ENCODE measurements around the gene UCHL1. TPM values are rescaled to one million over a fixed set of nuclear protein-coding genes. Genes with fewer than 3 reads are reported as not detected.

The UCHL1 gene
- total RNA-seq, 1 donor from 2014 or later = 168 TPM

DNA sequence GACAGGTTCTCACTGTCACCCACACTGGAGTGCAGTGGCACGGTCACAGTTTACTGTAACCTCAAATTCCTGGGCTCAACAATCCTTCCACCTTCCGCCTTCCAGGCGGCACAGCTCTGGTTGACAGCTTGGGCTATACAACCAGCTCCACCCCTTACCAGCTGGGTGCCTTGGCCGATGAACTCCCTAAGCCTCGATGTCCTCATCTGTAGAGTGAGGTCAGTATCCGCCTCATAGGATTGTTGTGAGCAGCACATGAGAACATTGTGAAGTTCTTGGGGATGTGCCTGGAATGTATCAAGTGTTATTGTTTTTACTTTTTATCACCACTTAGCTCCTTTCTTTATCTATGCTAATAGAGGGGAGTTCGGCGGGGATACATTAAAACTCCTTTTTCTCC, 23.3 kb downstream of the UCHL1 start:
- H3K4me3 Mint-ChIP-seq (ENCODE audit: unreplicated experiment) = no peak overlapping the region
- H3K36me3 Mint-ChIP-seq (ENCODE audit: unreplicated experiment) = no peaks in the 10 kb centered on the region
- H3K4me1 Mint-ChIP-seq (ENCODE audit: unreplicated experiment) = no peaks in the 10 kb centered on the region
- H3K9me3 Mint-ChIP-seq (ENCODE audit: unreplicated experiment) = no peaks in the 10 kb centered on the region
- TF ChIP-seq CTCF (IDR thresholded peaks at IDR 0.05) = no peak
- H3K27me3 Mint-ChIP-seq (ENCODE audit: unreplicated experiment) = peaks cover 2% of the 10 kb centered on the region
- DNase-seq (ENCODE audit: extremely low spot score, unreplicated experiment) = no peak
- H3K27ac Mint-ChIP-seq (ENCODE audit: unreplicated experiment) = no peak overlapping the region

GRCh38 chr4:41281038-41281634, 24.4 kb downstream of the UCHL1 start:
- no peak overlapping the region for H3K27ac Mint-ChIP-seq (ENCODE audit: unreplicated experiment)
- peak; percentile 88 for TF ChIP-seq CTCF (IDR thresholded peaks at IDR 0.05)
- DNase-seq (ENCODE audit: extremely low spot score, unreplicated experiment) = no peak

DNA sequence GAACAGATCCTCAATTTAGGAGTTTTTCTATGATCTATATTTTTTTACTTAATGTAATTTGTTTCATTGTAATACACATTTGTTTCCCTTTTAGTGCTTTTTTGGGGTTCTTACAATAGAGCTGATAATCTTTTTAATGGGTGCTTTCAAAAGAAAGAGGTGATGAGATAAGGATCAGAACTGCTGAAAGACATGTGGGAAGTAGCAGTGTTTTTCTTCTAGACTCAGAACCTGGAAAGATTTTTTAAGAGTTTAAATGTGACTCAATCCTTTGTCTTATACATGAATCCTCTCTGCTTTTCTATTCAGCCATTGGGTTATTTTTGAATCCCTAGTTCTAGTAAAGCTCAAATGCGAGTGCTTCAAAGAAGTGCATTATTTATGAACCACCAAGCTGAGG, 25.6 kb downstream of the UCHL1 start:
- DNase-seq (ENCODE audit: extremely low spot score, unreplicated experiment) = no peak
- peaks cover 8% of the 10 kb centered on the region for H3K27me3 Mint-ChIP-seq (ENCODE audit: unreplicated experiment)
- no peak overlapping the region for H3K27ac Mint-ChIP-seq (ENCODE audit: unreplicated experiment)
- no peaks in the 10 kb centered on the region for H3K9me3 Mint-ChIP-seq (ENCODE audit: unreplicated experiment)
- H3K4me1 Mint-ChIP-seq (ENCODE audit: unreplicated experiment) = peaks cover 5% of the 10 kb centered on the region
- no peak overlapping the region for H3K4me3 Mint-ChIP-seq (ENCODE audit: unreplicated experiment)
- H3K36me3 Mint-ChIP-seq (ENCODE audit: unreplicated experiment) = no peaks in the 10 kb centered on the region
- no peak for TF ChIP-seq CTCF (IDR thresholded peaks at IDR 0.05)

More at GRCh38 chr4:41281038-41281634, 24.4 kb downstream of the UCHL1 start:
- H3K27me3 Mint-ChIP-seq (ENCODE audit: unreplicated experiment) = peaks cover 5% of the 10 kb centered on the region
- H3K36me3 Mint-ChIP-seq (ENCODE audit: unreplicated experiment) = no peaks in the 10 kb centered on the region
- no peak overlapping the region for H3K4me3 Mint-ChIP-seq (ENCODE audit: unreplicated experiment)
- no peaks in the 10 kb centered on the region for H3K9me3 Mint-ChIP-seq (ENCODE audit: unreplicated experiment)
- no peaks in the 10 kb centered on the region for H3K4me1 Mint-ChIP-seq (ENCODE audit: unreplicated experiment)

DNA sequence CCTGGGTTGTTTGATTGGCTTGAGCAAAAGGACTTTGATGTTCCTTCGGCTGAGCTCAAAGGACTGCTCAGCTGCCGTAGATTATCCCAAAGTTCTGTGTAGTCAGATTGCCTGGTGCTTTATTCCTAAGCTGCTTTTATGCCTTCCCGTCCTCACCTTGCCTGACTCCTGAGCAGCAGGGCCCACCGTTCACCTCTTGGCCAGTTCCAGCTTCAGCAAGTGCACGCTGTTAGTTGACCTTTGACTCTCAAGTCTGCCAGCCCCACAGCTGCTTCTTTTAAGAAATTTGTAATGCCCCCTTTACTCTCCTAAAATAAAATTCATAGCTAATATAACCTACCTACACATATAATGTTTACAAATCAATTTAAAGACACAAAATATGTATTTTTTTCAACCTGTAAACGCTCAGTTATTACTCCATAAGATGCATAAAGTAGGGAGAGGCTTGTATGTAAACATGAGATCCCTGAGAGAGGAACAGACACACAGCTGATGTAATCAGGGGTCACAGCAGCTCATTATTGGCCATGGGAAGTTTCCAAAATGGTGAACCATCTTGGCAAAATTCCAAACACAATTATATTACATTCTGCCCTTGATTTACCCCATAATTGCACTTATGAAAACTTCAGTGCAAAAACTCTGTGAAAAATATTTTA, 28.6 kb downstream of the UCHL1 start:
- no peaks in the 10 kb centered on the region for H3K9me3 Mint-ChIP-seq (ENCODE audit: unreplicated experiment)
- peaks cover 5% of the 10 kb centered on the region for H3K4me1 Mint-ChIP-seq (ENCODE audit: unreplicated experiment)
- H3K4me3 Mint-ChIP-seq (ENCODE audit: unreplicated experiment) = no peak overlapping the region
- no peaks in the 10 kb centered on the region for H3K36me3 Mint-ChIP-seq (ENCODE audit: unreplicated experiment)
- no peak for TF ChIP-seq CTCF (IDR thresholded peaks at IDR 0.05)
- H3K27me3 Mint-ChIP-seq (ENCODE audit: unreplicated experiment) = peaks cover 6% of the 10 kb centered on the region
- no peak overlapping the region for H3K27ac Mint-ChIP-seq (ENCODE audit: unreplicated experiment)
- no peak for DNase-seq (ENCODE audit: extremely low spot score, unreplicated experiment)

GRCh38 chr4:41285864-41286235, 29.1 kb downstream of the UCHL1 start:
- no peaks in the 10 kb centered on the region for H3K36me3 Mint-ChIP-seq (ENCODE audit: unreplicated experiment)
- no peak overlapping the region for H3K27ac Mint-ChIP-seq (ENCODE audit: unreplicated experiment)
- no peak for DNase-seq (ENCODE audit: extremely low spot score, unreplicated experiment)
- H3K4me3 Mint-ChIP-seq (ENCODE audit: unreplicated experiment) = no peak overlapping the region
- peaks cover 6% of the 10 kb centered on the region for H3K27me3 Mint-ChIP-seq (ENCODE audit: unreplicated experiment)
- TF ChIP-seq CTCF (IDR thresholded peaks at IDR 0.05) = no peak
- H3K9me3 Mint-ChIP-seq (ENCODE audit: unreplicated experiment) = no peaks in the 10 kb centered on the region
- H3K4me1 Mint-ChIP-seq (ENCODE audit: unreplicated experiment) = peaks cover 5% of the 10 kb centered on the region

All from osteocyte (in vitro differentiated cells).